Measurements from ENCODE around the gene CCNT2. TPM values are rescaled to one million over a fixed set of nuclear protein-coding genes. Genes with fewer than 3 reads are reported as not detected.

CCNT2 gene
- polyA plus RNA-seq, 1 experiment = 14.9 TPM

DNA sequence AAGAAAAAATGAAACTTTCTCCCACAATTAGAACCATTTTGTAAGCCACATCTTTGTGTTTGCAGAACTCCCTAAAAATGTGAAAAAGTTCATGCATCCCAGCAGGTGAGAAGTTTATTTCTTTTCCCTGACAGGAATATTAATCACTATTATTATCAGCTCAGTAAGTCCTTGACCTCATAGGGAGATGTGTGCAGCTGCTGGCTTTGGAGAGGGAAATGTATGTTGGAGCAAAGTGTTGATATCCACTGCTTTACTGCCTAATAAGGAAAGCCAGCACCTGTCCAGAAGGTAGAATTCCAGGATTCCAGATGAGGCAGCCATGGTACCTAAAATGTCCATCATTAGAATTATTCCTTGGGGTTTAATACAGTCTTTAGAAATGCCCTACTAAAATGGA is 35.8 kb upstream of the CCNT2 start:
- no peak overlapping the region for H3K4me3 ChIP-seq (ENCODE audit: low read depth, low read length)
- no peak for DNase-seq (ENCODE audit: low read depth, low spot score)
- ChIA-PET CTCF (no interaction called here), POLR2A (no interaction called here)
- no peak for TF ChIP-seq CTCF (IDR thresholded peaks at IDR 0.05; ENCODE audit: low read depth, low read length)
- H3K9me3 ChIP-seq (ENCODE audit: control insufficient read depth, insufficient read depth, low read length) = no peaks in the 10 kb centered on the region
- no peaks in the 10 kb centered on the region for H3K27me3 ChIP-seq (ENCODE audit: control insufficient read depth, insufficient read depth, low read length)
- no peak overlapping the region for H3K27ac ChIP-seq (ENCODE audit: low read depth, low read length)

GRCh38 chr2:134883552-134884293 is 34.9 kb upstream of the CCNT2 start:
- Histone ChIP-seq H3K27me3 (ENCODE audit: control insufficient read depth, insufficient read depth, low read length) (no peaks in the 10 kb centered on the region), H3K9me3 (ENCODE audit: control insufficient read depth, insufficient read depth, low read length) (no peaks in the 10 kb centered on the region), H3K4me3 (ENCODE audit: low read depth, low read length) (no peak overlapping the region), H3K27ac (ENCODE audit: low read depth, low read length) (no peak overlapping the region)
- CTCF ChIA-PET = no interaction called here
- no peak for DNase-seq (ENCODE audit: low read depth, low spot score)
- no peak for TF ChIP-seq CTCF (IDR thresholded peaks at IDR 0.05; ENCODE audit: low read depth, low read length)
- POLR2A ChIA-PET = no interaction called here

- CTCF ChIA-PET = interaction anchor here (1.0 kb wide), 1 partner anchor 14 kb away, joined by 3 read pairs; no protein-coding TSS in a partner anchor
Measured at GRCh38 chr2:134884435-134884834, 34.2 kb upstream of the CCNT2 start.

DNA sequence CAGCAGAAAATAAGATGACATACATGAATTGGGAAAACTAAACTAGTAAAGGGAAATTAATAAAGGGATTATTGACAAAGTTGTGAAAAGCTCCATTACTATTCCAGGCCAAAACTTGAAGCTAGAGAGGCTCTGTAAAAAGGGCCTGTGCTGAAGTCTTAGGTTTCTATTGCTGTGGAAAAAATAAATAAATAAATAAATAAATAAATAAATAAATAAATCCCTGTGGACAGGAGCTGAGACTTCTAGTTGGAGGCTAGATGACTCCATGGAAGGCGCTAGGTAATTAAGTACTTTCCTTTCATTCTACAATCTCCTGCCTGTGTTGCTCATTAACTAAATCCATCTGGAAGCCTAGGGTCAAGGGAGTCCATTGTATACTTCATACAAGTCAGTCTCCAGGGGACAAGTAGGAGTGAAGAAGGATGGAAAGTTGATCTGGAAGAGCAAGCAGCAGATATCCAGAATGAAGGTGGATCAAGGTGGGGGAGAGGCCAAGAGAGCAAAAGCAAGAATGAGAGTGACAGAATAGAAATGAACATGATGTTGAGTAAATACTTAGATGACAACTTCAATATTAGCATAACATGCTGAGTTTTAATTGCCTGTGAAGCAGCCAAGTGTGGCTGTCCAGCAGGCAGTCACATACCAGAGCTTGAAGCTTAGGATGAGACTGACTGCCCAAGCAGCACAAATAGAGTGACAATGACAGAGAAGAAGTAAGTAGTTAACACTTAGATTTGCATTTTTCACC is 26.2 kb upstream of the CCNT2 start:
- POLR2A ChIA-PET = no interaction called here
- no peak overlapping the region for H3K4me3 ChIP-seq (ENCODE audit: low read depth, low read length)
- DNase-seq (ENCODE audit: low read depth, low spot score) = no peak
- H3K27me3 ChIP-seq (ENCODE audit: control insufficient read depth, insufficient read depth, low read length) = no peaks in the 10 kb centered on the region
- no peak for TF ChIP-seq CTCF (IDR thresholded peaks at IDR 0.05; ENCODE audit: low read depth, low read length)
- no peak overlapping the region for H3K27ac ChIP-seq (ENCODE audit: low read depth, low read length)
- no peaks in the 10 kb centered on the region for H3K9me3 ChIP-seq (ENCODE audit: control insufficient read depth, insufficient read depth, low read length)
- CTCF ChIA-PET = interaction anchor here (1.8 kb wide), 1 partner anchor 432 kb away, joined by 10 read pairs; no protein-coding TSS in a partner anchor

More at GRCh38 chr2:134884435-134884834, 34.2 kb upstream of the CCNT2 start:
- Histone ChIP-seq H3K27ac (ENCODE audit: low read depth, low read length) (no peak overlapping the region), H3K4me3 (ENCODE audit: low read depth, low read length) (no peak overlapping the region), H3K9me3 (ENCODE audit: control insufficient read depth, insufficient read depth, low read length) (no peaks in the 10 kb centered on the region), H3K27me3 (ENCODE audit: control insufficient read depth, insufficient read depth, low read length) (no peaks in the 10 kb centered on the region)
- DNase-seq (ENCODE audit: low read depth, low spot score) = no peak
- TF ChIP-seq CTCF (IDR thresholded peaks at IDR 0.05; ENCODE audit: low read depth, low read length) = no peak
- POLR2A ChIA-PET = no interaction called here

DNA sequence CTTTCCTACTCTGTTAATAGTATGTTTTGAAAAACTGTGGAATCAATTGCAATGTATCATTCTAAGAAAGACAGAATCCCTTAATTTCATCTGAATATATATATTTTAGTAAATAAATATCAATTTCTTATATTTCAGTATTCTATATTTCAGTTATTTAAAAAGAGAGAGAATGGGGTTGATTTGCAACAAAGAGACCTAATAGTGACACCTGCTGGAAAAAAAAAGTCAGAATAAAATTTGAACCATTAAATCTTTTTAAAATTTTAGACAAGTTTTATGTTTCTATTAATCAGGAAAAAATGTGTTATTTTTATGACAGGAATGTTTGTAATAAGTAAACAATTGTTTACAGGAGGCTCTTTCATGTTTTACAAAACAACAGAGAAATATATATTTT is 20.7 kb upstream of the CCNT2 start:
- ChIA-PET CTCF (interaction anchor here (0.7 to 1.8 kb wide), 10 partner anchors 9 to 1014 kb away, joined by 3 to 20 read pairs (median 4); no protein-coding TSS in a partner anchor), POLR2A (no interaction called here)
- no peak for DNase-seq (ENCODE audit: low read depth, low spot score)
- no peak overlapping the region for H3K4me3 ChIP-seq (ENCODE audit: low read depth, low read length)
- H3K9me3 ChIP-seq (ENCODE audit: control insufficient read depth, insufficient read depth, low read length) = no peaks in the 10 kb centered on the region
- H3K27ac ChIP-seq (ENCODE audit: low read depth, low read length) = no peak overlapping the region
- no peaks in the 10 kb centered on the region for H3K27me3 ChIP-seq (ENCODE audit: control insufficient read depth, insufficient read depth, low read length)
- peak; percentile 43 for TF ChIP-seq CTCF (IDR thresholded peaks at IDR 0.05; ENCODE audit: low read depth, low read length)

All from AG04450 (cell line).